HG03045 (cell line): ENCODE results near the gene ETS1.

ENCODE experiments used
- ATAC-seq: cut with Tn5 transposase; IDR thresholded peaks from one replicate; pipeline ENCODE4 v1.9.1; 2021; ENCODE audit warnings: mild to moderate bottlenecking, moderate library complexity; ENCODE audit not compliant: unreplicated experiment

ETS1 gene

DNA sequence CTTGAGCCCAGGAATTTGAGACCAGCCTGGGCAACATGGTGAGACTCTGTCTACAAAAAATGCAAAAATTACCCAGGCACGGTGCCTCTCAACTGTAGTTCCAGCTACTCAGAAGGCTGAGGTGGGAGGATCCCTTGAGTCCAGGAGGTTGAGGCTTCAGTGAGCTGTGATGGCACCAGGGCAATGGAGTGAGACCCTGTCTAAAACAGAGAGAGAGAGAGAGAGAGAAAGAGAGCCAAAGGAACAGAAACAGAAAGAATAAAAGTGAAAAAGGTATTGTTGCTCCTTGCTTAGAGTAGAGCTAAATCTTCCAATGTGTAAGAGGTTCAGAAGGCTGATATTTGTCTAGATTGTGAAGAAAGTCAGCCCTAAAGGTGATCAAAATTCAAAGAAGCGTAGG, 8.9 kb upstream of the ETS1 start:
- ATAC-seq: no peak

DNA sequence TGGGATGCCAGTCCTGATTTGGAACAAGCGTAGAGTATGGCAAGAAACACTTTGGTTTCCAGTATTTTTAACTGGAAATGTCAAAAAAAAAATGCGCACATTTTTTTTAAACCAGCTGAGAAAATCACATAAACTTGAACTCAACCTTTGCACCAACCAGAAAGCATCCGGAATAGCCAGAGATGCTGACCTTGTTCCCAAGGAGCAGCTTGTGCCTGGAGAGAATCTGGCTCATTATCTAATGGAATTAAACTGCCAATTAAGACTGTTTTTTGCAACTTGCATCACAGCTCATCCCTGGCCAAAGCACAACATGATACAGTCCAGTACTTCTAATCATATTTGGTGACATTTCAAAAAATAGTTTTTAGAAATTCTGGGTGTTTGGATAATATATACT, 8.4 kb upstream of the ETS1 start:
- no peak for ATAC-seq

DNA sequence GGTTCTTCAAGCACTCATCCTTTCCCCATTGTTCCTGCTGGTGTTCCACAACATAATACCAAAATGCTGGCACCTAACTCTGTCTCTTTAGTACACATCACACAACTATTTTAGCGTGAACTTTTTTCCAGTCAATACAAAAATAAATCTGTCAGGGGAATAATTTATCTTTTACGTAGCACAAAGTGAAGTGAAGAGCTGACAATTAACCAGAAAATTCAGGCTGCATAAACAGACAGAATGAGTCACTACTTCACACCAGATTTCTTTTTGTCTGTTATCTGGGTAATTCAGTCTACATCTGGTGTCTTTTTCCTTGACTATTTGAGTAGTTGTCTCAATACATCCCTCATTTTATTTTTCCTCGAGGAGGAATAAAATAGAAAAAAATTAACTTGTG, 7.9 kb upstream of the ETS1 start:
- ATAC-seq: no peak

DNA sequence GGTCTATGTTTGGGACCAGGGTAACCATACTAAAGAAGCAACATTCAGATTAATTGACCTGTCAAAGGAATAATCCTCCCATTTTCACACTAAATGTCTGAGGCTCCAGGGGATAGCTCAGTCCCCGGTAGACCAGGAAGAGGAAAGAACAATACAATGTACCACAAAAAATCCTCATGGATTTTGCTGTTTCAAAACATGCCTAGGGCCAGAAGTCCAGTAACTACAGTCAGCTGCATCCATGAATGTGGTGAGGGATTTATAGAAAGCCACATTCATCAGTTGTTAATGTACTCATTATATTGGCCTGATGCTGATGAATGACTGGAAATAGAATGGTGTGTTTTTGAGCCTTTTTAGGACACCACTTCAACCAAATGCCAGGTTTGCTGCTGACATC, 6.9 kb upstream of the ETS1 start:
- no peak for ATAC-seq

DNA sequence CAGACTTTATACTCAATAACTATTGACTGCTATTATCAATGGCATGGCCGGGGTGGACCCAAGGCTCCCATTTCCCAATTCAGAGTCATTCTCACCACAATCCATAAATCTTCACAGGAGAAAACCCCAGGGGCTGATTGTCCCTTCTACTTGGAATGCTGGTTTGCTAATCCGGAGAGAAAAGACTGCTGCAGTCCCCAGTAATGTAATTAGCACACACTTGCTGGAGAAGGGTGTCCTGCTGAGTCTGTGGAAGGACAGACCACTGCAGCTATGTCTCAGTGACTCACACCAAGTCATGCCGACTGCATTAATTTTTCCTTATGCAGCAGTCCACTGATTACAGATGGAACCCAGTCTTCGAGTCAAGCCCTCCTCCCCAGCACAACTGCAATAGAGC, 5.9 kb upstream of the ETS1 start:
- ATAC-seq: no peak

DNA sequence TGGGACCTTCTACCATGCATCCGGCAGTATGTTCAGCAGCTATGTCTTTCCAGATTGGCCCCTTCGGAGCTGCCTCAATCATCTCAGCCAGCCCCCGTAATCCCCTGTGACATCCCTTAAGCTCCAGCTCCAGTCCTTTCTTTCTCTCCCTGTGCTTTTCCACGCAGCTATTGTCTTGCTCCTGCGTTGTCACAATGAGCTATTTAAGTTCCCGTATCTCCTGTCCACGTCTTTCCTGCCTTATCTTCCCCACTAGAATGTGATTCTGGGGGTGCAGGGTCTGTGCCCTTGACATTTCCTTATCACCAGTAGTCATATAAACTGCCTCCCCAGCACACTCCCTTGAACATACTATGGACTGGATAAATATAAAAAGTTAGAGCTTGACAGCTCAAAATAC, 5.1 kb upstream of the ETS1 start:
- no peak for ATAC-seq

DNA sequence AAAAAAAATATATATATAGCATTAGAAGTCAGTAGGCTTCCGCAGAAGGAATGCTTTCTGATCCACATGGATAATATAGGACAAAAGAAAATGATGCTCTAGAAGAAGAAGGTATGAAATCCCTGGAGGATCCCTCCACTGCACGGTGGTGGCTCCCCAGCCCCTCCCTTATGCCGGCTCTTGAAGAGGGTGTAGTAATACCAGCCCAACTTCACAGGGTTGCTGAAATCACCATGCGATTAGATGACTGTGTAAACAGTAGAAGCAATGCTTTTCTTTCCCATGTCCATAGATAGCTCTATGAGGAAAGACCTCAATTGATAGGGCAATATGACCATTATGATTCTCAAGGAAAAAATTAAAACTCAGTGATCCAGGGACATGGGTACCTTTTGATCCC, 3.2 kb upstream of the ETS1 start:
- ATAC-seq: no peak

DNA sequence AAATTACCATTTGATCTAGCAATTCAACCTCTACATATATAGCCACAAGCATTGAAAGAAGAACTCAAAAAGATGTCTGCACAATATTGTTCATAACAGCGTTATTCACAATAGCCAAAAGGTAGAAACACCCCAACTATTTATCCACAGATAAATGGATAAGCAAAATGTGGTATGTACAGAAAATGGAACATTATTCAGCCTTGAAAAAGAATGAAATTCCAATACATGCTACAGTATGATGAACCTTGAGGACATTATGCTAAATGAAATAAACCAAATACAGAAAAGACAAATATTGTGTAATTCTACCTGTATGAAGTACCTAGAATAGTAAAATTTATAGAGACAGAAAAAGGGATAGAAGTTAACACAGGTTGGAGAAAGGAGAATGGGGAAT, 2.6 kb upstream of the ETS1 start:
- ATAC-seq: no peak

DNA sequence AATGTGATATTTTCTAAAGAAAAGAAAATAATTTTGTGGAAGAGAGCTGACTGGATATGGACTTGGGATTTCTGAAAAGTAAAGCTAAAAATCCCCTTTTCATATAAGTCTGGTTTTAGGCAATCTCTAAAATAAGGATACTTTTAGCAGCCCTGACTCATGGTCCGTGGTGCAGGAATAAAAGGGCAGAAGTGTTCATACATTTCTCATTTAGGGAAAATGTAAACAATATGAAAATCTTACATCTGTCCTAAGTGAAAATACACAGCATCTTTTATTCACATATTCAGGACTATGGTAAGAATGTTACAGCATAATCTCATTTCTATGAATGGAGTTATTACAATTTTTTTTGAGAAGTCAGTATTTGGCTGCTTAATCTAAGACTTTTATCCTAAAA, 735 bp upstream of the ETS1 start:
- no peak for ATAC-seq

DNA sequence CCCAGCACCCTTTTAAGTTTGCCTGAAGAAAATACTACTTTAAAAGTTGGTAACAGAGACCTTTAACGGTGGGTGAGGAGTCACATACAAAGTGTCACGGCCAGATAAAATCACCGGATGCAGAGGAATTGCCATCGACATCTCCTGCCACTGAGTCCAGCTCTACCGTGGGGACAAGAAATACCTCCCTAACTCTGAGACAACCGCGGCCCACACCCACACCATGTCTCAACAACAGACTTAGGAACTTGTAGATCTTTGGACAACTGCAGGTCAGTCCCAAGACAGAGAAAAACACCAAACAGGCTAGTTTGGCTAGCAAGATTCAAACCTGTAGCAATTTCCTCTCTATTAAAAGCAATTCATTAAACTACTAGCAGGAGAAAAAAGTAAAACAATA, 669 bp downstream of the ETS1 start:
- no peak for ATAC-seq

DNA sequence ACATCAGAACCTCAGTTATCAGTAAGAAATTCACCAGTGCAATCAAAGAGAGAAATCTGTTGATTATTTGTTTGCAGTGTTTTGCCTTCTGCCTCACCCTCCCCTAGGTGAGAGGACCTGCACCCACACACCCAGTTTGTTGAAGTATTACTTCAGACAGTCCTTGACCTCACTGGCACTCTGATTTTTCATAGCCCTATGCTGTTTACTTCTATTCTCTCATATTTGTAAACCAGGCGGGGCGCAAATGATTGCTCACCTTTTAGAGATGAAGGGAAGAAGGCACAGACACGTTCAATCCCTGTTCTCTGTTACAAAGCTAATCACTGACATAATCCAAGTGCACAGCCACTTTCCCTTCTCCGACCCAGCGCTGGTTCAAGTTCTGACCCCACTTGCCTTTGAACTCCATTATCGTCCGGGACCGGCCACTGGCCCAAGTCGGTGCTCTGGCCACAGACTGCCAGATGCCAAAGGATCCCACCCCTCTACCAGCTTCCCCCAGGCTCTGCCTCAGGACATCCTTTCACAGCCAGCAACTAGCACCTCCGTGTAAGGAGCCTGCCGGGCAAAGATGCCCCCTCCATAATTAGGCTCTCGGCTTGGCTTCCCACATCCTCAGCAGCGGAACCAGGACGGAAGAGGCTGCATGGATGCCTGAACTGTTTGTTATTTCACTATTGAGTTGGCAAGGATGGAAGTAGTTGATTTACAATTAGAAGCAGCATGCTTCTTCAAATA, 1.7 kb downstream of the ETS1 start:
- no peak for ATAC-seq

DNA sequence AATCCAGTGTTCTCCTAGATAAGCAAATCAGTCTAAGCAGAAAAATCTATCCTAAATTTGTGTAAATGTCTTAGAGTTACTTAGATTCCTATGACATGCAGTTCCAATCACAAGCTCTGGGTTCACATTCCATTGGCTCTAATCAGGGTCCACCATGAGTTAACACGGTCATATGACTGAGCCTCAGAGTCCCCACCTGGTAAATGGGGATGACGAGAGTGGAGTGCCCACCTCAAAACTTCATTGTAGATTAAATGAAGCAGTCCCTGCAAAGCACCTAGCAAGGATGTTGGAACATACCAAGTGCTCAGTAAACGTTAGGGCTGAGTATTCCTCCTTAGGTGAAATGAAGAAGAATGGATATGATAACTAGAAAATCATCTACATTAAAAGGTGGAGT, 3.1 kb downstream of the ETS1 start:
- no peak for ATAC-seq

DNA sequence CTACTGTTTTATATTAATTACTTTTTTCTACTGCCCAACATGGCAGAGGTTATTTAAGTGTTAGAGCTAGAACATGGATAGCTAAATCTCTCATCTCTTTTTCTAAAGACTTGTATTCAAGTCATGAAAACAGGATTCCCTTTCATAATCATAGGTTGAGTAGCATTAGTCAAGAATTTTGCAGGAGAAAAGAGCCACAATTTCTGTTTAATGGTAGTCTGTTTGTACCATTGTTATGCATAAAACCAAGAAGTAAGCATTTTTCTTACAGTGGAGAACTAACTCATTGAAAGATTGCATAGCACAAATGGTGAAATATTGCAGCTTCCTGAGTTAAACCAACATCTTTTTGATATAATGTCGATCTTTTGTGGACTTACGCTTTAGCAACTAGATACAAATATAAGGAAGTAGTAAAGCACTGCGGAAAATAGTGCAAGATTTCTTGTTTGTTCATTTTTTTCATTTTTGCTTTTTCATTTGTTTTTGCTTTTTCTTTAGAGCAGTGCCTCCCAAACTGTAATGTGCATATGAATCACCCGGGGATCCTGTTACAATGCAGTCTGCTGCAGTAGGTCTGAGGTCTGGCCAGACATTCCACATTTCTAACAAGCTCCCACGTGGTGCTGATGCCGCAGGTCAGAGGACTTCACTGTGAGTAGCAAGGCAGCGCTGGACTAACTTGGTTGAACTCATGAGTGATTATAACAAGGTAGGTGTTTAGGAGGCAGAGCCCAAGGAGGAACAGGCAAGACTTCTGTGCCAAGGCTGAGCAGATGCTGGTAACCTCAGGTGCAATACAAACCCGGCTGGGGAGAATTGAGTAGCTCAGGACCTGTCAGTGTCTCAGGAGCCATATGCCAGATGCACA, 4.6 kb downstream of the ETS1 start:
- no peak for ATAC-seq

DNA sequence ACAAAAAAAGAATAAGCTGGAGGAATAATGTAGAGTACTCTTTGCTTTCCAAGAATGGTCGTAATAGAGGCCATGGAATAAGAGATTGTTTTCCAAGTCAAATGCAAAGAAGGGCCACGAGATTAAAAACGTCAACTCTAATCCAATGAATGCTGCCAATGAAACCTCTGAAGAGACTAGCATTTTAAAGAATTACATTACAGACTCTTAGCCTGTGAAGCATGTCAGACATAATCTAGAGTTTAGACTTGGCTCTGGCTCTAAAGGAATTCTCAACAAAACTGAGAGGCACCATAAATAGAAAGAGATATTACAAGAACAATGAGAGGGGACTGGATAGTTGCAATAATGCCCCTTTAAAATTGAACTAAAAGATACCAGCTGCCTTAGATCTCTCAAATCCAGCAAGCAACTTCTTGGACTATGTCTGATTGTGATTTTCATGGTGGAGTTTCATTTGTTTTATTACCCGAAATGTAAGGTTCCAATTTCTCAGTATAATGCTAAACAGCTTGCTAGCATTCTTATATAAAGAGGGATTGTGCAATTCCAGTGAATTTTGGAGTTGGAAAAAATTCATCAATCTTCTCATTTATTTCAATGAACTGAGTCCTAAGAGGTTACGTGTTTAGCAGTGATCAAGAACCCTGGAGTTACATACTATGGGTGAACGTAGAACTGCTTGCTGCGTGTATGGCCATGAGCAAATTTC, 5.6 kb downstream of the ETS1 start:
- no peak for ATAC-seq

DNA sequence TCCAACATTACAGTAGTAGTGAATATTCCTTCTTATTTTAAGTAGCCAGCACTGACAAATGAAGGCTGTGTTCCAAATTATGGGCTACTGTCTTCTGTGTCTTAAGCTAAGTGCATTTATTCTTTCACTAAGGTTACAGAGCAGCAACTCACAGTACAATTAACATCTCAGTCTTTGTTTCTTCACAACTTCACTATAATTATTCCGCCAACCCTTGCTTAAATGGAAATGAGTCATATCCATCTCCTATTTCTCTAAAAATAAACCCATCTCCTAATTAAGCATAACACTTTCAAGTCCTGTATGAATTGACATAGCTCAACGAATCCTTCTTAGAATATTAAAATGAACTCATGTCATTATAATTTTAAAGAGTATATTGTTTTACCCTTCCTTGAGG, 6.7 kb downstream of the ETS1 start:
- no peak for ATAC-seq

DNA sequence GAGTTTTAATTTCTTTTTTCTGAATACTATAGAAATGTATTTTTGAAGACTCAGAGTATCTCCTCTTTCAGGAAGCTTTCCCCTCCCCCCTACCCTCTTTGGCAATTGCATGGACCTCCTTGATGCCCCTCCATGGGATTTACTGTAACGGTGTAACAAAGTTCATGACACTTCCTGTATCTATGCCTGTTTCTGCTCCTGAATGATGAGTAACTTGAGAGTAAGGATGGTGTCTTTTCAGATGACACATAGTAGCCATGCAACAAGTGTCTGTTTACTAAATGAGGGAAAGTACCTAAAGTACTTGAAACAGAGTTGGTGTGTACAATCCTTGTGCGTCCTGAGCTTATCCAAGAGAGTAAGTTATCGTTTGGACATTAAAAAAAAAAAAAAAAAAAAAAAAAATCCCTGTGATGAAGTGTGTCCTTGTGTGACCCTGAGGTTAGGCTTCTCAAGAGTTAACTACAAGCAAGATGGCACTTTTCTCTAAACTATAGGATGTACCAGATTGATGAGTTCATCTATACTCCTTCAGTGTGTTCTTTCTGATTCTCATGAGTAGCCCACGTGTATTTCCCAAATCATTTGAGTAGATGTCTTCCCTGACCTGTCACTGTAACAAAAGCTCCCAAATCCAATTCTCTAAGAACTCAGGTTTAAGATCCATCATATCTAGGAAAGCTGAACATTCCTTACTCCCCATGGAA, 7.4 kb downstream of the ETS1 start:
- ATAC-seq: peak; percentile 80

DNA sequence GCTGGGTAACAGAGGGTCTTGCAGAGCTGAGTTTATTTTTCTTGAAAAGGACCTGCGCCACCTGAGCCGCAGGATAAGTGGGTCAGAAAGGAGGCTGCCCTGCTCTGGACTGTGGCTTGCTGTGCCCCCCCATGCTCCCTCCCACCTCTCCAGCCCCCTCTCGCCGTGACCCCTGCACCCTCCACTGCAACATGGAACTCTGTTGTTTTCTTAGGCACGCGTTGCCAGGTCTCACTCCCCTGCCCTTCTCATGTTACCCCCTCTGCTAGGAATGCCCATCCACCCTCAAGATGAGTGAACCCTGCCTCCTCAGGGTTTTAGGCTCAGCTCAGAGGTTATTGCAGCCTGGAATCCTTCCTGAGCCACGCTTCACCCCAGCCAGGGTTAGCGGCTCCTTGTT, 10.8 kb downstream of the ETS1 start:
- ATAC-seq: no peak

DNA sequence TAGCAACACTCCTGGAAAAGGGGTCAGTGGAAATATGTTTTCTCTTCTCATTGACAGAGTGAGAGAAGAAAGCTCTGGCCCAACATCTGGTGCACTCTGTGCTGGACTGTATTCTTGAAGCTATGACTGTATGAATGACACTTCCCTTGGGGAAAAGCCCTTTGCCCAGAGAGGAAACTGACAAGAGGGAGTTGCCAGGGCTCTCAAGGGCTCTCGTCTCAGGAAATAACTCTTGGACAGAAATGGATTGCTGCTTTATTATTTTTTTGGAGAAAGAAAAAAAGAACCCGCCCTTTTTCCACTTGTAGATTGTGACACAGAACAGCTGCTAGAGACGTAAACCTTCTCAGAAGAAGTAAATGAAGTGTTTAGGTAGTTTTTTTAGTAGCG, 11.4 kb downstream of the ETS1 start:
- no peak for ATAC-seq

DNA sequence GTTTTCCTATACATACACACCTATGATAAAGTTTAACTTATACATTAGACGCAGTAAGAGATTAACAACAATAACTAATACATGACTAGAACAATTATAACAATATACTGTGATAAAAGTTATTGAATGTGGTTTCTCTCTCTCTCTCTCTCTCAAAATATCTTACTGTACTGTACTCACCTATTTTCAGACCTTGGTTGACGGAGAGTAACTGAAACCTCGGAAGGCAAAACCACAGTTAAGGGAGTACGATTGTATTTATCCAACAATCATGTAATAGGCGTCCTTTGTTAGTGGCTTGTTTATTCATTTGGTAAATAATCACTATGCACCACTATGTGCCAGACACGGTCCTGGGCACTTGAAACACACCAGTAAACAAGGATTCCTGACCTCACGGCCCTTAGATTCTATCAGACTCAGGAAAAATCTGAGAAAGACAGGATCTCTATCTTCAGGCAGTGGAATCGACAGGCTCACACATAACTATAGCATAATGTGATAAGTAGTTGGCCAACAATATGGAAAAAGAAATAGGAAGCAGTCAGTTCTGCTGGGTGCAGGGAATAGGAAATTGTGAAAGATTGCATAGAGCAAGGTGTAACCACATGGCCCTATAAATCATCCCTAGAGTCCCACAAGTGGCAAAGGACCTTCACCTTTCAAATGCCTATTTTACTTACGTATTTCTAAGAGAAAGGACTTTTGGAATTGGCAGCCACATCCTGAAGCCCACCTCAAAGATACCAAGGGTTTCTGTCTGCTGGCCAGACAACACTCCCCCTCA, 12.0 kb downstream of the ETS1 start:
- ATAC-seq: no peak

DNA sequence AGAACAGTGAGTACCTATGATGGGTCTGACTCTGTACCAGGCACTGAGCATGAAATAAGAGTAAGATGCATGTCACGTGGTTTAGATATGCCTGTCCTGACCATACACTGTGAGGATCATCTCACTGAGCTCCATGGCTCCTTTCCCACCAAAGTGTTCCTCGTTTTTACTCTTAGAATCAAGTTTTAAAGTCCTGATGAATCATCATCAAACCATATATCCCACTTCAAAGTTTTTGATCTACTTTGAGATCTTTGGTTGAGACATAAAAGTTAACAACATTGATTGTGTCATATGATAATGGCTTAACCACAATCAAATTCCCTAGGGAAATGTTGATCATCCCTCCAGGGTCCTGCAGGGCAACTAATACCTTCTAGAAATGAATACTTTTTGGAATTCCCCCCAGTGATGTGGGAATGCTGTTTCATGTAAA, 12.8 kb downstream of the ETS1 start:
- no peak for ATAC-seq
